ENCODE results near the gene SCARF2. TPM values are rescaled to one million over a fixed set of nuclear protein-coding genes. Genes with fewer than 3 reads are reported as not detected.
A peak's percentile ranks its signal among the peaks of the same experiment; 100 is the strongest.
"Not testable (repeated sequence)": the region's sequence is repeated elsewhere in the genome, so short reads cannot be mapped to it uniquely, and the experiment has no call there.

Gene SCARF2
- total RNA-seq, 1 donor from 2014 or later: 0.16 TPM

DNA sequence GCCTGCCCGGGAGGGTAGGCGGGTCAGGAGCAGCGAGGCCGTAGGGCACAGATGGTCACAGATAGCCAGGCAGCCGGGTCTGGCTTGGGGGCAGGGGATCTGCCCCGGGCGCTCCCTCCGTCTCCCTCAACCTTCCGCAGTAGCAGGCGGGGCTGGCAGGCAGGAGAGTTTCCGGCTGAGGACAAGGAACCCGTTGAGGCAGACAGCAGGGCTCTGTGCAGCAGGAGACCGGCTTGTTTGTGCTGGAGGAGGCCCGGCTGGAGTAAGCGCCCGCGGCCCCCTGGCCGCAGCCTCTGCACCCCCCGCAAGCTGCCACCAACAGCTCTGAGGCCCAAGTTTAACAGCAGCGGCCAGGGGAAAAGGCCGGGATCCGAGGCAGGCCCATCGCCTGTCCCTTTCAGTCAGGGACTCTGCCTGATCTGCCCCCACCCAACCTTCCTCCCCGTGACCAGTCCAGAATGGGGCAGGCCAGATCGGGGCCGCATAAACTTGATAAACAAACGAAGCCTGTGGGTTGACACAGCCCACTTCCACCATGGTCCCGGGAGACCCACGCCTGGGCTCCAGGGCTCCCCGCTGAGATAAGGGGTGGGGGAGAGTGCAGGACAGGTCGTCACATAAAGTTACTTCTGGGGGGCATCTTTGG lies 13.6 kb downstream of the SCARF2 start:
- H3K36me3 Mint-ChIP-seq (ENCODE audit: low read depth): no peaks in the 10 kb centered on the region
- no peak overlapping the region for H3K4me3 Mint-ChIP-seq
- peaks cover 32% of the 10 kb centered on the region for H3K27me3 Mint-ChIP-seq
- peaks cover 7% of the 10 kb centered on the region for H3K4me1 Mint-ChIP-seq
- no peaks in the 10 kb centered on the region for H3K9me3 Mint-ChIP-seq
- no peak for DNase-seq
- intact Hi-C loops (cut with micrococcal nuclease): no loop called here
- H3K27ac Mint-ChIP-seq: no peak overlapping the region

DNA sequence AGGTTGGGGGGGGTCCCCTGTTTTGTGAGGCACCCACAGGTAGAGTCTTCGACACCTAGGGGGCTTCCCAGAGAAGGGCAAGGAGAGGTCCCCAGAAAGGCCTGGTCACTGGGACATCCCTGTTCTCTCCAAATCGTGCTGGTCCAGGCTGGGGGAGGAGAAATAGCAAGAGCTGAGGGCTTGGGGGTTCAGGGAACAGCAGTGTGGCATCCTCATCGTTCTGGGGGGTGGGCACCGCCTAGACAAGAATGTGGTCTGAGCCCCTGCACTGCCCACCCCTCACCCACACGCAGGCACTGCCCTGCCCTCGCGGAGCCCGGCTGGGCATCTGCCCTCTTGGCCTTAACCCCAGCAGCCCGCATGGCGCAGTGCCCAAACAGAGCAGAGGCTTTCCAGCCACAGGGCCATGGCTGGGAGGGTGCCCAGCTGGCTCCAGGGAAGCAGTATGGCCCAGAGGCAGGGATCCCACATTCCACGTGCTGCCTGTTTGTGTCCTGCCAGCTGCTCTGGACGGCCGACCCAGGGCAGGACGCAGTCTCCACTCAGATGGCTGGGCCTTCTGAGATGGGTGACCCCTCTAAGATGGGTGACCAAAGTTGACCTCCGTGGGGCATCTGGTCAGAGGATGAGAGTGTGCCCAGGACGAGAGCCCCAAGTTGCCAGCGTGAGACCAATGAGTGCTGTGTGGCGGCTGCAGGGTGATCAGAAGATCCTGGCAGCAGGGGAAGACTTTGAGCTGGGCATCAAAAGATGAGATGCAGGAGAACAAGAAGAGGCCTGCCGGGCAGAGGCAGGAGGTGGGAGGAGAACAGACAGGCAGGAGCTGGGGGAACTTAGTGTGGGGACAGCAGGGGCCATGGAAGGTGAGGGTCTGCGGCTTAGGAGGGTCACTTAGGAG lies 14.4 kb downstream of the SCARF2 start:
- H3K4me1 Mint-ChIP-seq: peaks cover 4% of the 10 kb centered on the region
- H3K4me3 Mint-ChIP-seq: no peak overlapping the region
- H3K27me3 Mint-ChIP-seq: peaks cover 26% of the 10 kb centered on the region
- no peak overlapping the region for H3K27ac Mint-ChIP-seq
- intact Hi-C loops (cut with micrococcal nuclease): no loop called here
- DNase-seq: no peak
- H3K36me3 Mint-ChIP-seq (ENCODE audit: low read depth): no peaks in the 10 kb centered on the region
- H3K9me3 Mint-ChIP-seq: no peaks in the 10 kb centered on the region

DNA sequence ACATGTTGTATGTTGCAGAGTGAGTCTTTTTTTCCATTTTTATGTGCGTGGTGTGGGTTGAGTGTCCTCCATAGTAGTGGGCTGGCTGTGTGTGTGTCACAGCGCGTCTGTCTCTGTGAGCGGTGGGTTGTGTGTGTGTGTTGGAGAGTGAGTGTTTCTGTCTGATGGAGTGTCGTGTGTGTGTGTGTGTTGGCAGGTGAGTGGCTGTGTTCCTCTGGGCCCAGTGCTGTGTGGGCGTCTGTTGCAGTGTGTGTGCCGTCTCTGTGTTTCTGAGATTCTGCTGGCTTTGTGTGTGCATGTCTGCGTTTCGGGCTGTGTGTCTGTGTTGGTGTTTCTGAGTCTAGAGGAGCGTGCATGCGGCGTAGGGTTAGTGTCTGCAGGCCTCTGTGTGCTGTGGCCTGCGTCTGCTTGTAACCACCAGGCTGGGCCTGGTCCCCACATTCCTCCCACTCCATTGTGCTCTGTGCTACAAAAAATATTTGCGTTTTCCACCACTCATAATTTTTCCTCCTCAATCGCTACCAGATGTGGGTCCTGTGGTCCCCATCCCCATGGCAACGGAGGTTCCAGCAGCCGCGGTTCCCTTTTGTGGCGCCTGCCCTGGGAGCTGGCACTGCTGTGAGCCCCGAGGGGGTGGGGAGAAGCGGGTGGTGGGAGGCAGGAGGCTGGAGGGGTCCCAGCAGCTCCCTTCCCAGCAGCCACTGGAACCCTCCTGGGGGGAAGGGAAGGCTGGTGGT lies 15.2 kb downstream of the SCARF2 start:
- no peak for DNase-seq
- H3K4me3 Mint-ChIP-seq: no peak overlapping the region
- peaks cover 6% of the 10 kb centered on the region for H3K4me1 Mint-ChIP-seq
- peaks cover 22% of the 10 kb centered on the region for H3K27me3 Mint-ChIP-seq
- no peak overlapping the region for H3K27ac Mint-ChIP-seq
- H3K36me3 Mint-ChIP-seq (ENCODE audit: low read depth): no peaks in the 10 kb centered on the region
- no peaks in the 10 kb centered on the region for H3K9me3 Mint-ChIP-seq
- intact Hi-C loops (cut with micrococcal nuclease): no loop called here

DNA sequence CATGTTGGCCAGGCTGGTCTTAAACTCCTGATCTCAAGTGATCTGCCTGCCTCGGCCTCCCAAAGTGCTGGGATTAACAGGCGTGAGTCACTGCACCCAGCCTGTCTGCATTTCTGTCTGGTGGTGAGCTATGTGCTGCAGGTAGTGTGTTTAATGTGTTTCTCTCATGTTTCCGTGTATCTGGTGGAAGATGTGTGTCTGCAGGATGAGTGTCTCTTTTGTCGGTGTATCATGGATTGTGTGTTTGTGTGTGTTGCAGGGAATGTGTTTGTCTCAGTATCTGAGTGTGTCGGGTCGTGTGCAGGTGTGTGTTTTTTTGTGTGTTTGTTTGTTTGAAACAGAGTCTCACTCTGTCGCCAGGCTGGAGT lies 16.1 kb downstream of the SCARF2 start:
- Mint-ChIP-seq H3K36me3 (ENCODE audit: low read depth) (no peaks in the 10 kb centered on the region), H3K9me3 (no peaks in the 10 kb centered on the region), H3K4me3 (no peak overlapping the region), H3K27ac (no peak overlapping the region), H3K27me3 (peaks cover 13% of the 10 kb centered on the region), H3K4me1 (peaks cover 6% of the 10 kb centered on the region)
- DNase-seq: no peak
- intact Hi-C loops (cut with micrococcal nuclease): no loop called here

DNA sequence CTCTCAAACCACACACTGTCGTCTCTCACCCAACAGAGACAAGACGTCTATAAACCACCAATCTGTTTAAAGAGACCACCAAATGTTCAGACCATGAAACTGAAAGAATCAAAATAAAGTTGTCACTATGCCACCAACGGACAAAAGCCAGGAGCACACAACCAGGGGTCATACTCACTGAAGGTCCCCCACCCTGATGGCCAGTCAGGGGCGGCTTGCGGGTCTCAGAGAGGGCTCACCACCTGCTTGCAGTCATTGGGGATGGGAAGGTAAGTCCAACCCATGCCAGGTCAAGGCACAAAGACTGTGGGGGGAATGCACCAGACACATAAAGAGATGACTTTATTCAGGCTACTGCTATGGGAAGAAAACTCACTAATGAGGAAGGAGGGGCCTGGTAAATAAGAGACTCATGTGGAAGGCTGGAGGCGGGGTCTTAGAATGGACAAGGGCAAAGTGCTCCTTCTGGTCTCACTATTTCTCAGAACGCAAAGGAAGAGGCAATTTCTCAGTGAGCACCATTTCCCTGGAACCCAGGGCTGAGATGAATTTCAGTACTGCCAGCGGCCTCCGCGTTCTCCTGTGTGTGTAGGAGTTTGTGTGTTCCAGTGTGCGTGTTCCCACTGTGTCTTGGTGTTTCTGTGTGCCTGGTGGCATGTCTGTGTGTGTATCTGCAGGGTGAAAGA lies 17.3 kb downstream of the SCARF2 start:
- intact Hi-C loops (cut with micrococcal nuclease): no loop called here
- Mint-ChIP-seq H3K4me1 (peaks cover 6% of the 10 kb centered on the region), H3K27me3 (peaks cover 17% of the 10 kb centered on the region), H3K36me3 (ENCODE audit: low read depth) (no peaks in the 10 kb centered on the region), H3K9me3 (no peaks in the 10 kb centered on the region), H3K27ac (no peak overlapping the region), H3K4me3 (no peak overlapping the region)
- DNase-seq: no peak

DNA sequence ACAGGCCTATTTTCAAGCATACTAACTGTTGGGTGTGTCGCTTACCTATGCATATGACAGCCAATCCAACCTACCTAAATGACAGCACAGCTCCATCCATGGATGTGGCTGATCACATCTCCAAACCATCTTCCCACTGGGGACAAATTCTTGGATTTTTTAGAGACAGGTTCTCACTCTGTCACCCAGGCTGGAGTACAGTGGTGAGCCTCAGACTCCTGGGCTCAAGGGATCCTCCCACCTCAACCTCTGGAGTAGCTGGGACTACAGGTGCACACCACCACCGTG lies 18.0 kb downstream of the SCARF2 start:
- DNase-seq: no peak
- Mint-ChIP-seq H3K27me3 (peaks cover 17% of the 10 kb centered on the region), H3K4me1 (peaks cover 4% of the 10 kb centered on the region), H3K4me3 (no peak overlapping the region), H3K36me3 (ENCODE audit: low read depth) (no peaks in the 10 kb centered on the region), H3K27ac (no peak overlapping the region), H3K9me3 (no peaks in the 10 kb centered on the region)
- intact Hi-C loops (cut with micrococcal nuclease): loop anchor here (5.0 kb wide), 2 partner anchors 148 to 278 kb away; no protein-coding TSS in a partner anchor

DNA sequence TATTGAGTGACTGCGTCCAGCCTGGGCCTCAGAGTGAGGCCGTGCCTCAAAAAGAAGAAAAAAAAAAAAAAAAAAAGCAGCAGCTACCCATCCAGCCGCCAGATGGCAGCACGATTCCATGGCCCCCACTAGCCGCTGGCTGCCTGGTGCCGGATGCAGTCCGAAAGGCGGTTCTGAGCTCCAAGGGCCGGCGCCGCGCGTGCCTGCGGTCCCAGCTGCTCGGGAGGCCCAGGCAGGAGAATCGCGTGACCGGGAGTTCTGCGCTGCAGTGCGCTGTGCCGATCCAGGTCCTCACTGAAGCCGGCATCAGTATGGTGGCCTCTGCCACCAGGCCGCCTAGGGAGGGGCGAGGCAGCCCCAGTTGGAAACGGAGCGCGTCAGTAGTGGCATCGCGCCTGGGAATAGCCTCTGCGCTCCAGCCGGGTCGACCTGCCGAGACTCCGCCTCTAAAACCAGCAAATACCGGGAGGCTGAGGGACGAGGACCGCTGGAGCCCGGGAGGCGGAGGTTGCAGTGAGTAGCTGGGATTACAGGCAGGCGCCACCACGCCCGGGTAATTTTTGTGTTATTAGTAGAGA lies 19.3 kb downstream of the SCARF2 start:
- peaks cover 19% of the 10 kb centered on the region for H3K27me3 Mint-ChIP-seq
- no peaks in the 10 kb centered on the region for H3K9me3 Mint-ChIP-seq
- H3K36me3 Mint-ChIP-seq (ENCODE audit: low read depth): no peaks in the 10 kb centered on the region
- H3K27ac Mint-ChIP-seq: no peak overlapping the region
- peak overlapping the region; percentile 60 for H3K4me3 Mint-ChIP-seq
- intact Hi-C loops (cut with micrococcal nuclease): loop anchor here (1.0 to 5.0 kb wide), 4 partner anchors 38 to 279 kb away; no protein-coding TSS in a partner anchor
- peak; percentile 92 for DNase-seq
- H3K4me1 Mint-ChIP-seq: peaks cover 1% of the 10 kb centered on the region

DNA sequence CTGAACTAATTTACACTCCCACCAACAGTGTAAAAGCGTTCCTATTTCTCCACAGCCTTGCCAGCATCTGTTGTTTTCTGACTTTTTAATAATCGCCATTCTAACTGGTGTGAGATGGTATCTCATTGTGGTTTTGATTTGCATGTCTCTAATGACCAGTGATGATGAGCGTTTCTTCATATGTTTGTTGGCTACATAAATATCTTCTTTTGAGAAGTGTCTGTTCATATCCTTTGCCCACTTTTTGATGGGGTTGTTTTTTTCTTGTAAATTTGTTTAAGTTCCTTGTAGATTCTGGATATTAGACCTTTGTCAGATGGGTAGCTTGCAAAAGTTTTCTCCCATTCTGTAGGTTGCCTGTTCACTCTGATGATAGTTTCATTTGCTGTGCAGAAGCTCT lies 21.9 kb downstream of the SCARF2 start:
- not testable (repeated sequence) for H3K4me1 Mint-ChIP-seq; H3K27ac Mint-ChIP-seq; H3K9me3 Mint-ChIP-seq; H3K4me3 Mint-ChIP-seq; H3K36me3 Mint-ChIP-seq (ENCODE audit: low read depth); DNase-seq
- H3K27me3 Mint-ChIP-seq: peaks cover 26% of the 10 kb centered on the region
- intact Hi-C loops (cut with micrococcal nuclease): loop anchor here (5.0 kb wide), 2 partner anchors 152 to 282 kb away; no protein-coding TSS in a partner anchor

DNA sequence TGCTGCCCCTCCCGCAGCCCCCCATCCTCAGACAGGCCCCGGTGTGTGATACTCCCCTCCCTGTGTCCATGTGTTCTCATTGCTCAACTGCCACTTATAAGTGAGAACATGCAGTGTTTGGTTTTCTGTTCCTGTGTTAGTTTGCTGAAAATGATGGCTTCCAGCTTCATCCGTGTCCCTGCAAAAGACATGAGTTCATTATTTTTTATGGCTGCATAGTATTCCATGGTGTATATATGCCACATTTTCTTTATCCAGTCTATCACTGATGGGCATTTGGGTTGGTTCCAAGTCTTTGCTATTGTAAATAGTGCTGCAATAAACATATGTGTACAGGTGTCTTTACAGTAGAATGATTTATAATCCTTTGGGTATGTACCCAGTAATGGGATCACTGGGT lies 22.4 kb downstream of the SCARF2 start:
- H3K36me3 Mint-ChIP-seq (ENCODE audit: low read depth); H3K4me3 Mint-ChIP-seq; DNase-seq; H3K4me1 Mint-ChIP-seq; H3K9me3 Mint-ChIP-seq; H3K27ac Mint-ChIP-seq: not testable (repeated sequence)
- intact Hi-C loops (cut with micrococcal nuclease): loop anchor here (5.0 kb wide), 2 partner anchors 152 to 282 kb away; no protein-coding TSS in a partner anchor
- H3K27me3 Mint-ChIP-seq: peaks cover 26% of the 10 kb centered on the region

DNA sequence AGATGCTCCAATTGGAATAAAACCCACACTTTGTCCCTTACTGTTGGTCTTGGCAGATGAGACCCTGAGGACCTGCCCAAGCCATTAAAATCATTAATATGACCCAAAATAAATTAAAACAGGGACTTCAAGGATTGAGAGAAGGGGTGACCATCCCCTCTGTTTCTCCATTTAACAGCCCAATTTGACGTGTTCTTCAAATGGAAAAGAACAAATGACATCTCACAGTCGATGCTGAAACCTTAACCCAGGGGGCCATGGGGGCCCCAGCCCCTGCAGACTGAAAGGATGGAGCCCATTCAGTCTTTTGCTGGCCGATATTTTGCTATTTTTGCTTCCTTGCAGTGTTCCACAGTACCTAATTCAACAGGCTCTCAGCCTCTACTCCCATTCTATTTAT lies 23.2 kb downstream of the SCARF2 start:
- Mint-ChIP-seq H3K27ac (no peak overlapping the region), H3K9me3 (no peaks in the 10 kb centered on the region), H3K4me1 (peaks cover 1% of the 10 kb centered on the region), H3K27me3 (peaks cover 26% of the 10 kb centered on the region), H3K36me3 (ENCODE audit: low read depth) (no peaks in the 10 kb centered on the region), H3K4me3 (no peak overlapping the region)
- no peak for DNase-seq
- intact Hi-C loops (cut with micrococcal nuclease): no loop called here

DNA sequence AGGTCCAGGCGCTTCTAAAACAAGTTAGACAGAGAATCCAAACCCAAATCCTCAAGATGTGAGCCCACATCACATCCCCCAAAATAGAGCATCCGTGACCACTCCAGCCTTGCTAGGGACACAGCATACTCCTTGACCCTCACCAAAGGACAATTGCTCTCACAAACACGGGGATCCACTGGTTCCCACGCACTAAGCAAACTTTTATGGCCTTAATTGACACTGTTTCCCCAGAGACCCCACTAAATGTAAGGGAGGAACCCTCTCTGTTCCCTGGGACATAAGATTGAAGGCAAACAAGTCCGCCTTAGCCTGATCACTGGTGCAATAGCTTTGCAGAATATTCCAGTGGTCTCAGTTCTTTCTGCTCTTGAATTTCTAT lies 23.6 kb downstream of the SCARF2 start:
- intact Hi-C loops (cut with micrococcal nuclease): no loop called here
- Mint-ChIP-seq H3K36me3 (ENCODE audit: low read depth) (no peaks in the 10 kb centered on the region), H3K9me3 (no peaks in the 10 kb centered on the region), H3K27ac (no peak overlapping the region), H3K4me3 (no peak overlapping the region), H3K4me1 (peaks cover 1% of the 10 kb centered on the region), H3K27me3 (peaks cover 26% of the 10 kb centered on the region)
- DNase-seq: no peak

DNA sequence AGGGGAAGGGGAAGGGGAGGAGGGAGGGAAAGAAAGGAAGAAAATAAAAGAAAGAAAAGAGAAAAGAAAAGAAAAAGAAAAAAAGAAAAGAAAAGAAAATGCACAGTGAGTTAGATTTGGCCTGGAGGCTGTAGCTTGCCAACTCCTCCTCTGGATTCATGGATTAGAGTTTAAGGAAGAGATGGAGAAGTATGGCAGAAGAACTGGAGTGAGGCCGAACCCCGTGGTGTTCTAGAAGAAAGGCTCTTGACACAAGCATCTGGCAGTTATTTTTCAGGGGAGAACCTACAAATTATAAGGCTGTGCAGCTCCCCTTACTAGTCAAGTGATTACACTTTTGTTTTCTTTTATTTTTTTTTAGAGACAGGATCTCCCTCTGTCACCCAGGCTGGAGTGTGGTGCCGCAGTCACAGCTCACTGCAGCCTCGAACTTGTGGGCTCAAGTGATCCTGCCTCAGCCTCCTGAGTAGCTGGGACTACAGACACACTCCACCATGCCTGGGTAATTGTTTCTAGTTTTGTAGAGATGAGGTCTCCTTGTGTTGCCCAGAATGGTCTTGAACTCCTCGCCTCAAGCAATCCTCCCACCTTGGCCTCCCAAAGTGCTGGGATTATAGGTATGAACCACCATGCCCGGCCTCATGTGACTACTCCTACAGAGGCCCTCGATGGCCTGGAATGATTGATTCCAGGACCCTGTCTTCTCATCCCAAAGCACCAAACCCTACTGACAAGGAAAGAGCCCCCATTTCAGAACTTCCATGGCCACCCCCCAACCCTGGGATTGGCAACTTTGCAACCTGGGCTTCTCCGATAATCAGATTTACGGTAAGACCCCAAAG lies 24.2 kb downstream of the SCARF2 start:
- H3K4me3 Mint-ChIP-seq: no peak overlapping the region
- DNase-seq: no peak
- no peaks in the 10 kb centered on the region for H3K9me3 Mint-ChIP-seq
- H3K27me3 Mint-ChIP-seq: peaks cover 26% of the 10 kb centered on the region
- H3K36me3 Mint-ChIP-seq (ENCODE audit: low read depth): peaks cover 3% of the 10 kb centered on the region
- peaks cover 1% of the 10 kb centered on the region for H3K4me1 Mint-ChIP-seq
- intact Hi-C loops (cut with micrococcal nuclease): no loop called here
- no peak overlapping the region for H3K27ac Mint-ChIP-seq
